Frontal cortex (tissue), 4 donors: ENCODE measurements around the gene BBS9. TPM values are rescaled to one million over a fixed set of nuclear protein-coding genes. Genes with fewer than 3 reads are reported as not detected.

Source experiments
- DNase-seq, 2 donors: peaks; one replicate each; pipeline ENCODE4 v3.0.0; 2012; ENCODE audit warnings: low spot score in 2 of 2
- FAIRE-seq: peaks from 2 replicates; lab custom pipeline; 2012; peaks lifted over from hg19 to GRCh38; lab: Jason Lieb, UNC
- total RNA-seq: library from RNA; depleted of rRNA; stranded (reverse); fragments of >200 nt; gene quantifications from one replicate; pipeline ENCODE4 v1.2.3, GENCODE V29; 2014
- donor health status: control.
- donor health status: control.
- donor health status: control.

Gene BBS9
- total RNA-seq, 1 donor from 2014 or later, result 91.3 TPM

GRCh38 chr7:33578166-33578565 is 448.8 kb downstream of the BBS9 start:
- FAIRE-seq, result no peak
- no peak for DNase-seq

GRCh38 chr7:33578881-33579672 is 449.7 kb downstream of the BBS9 start:
- DNase-seq (no peak), FAIRE-seq (no peak)

- FAIRE-seq (no peak), DNase-seq (no peak)
Observed at GRCh38 chr7:33579673-33579960, 450.3 kb downstream of the BBS9 start.

GRCh38 chr7:33581236-33581635 is 451.9 kb downstream of the BBS9 start:
- no peak for FAIRE-seq

GRCh38 chr7:33582104-33582503 is 452.7 kb downstream of the BBS9 start:
- DNase-seq, result no peak
- no peak for FAIRE-seq

More at GRCh38 chr7:33581236-33581635, 451.9 kb downstream of the BBS9 start:
- DNase-seq, result no peak

GRCh38 chr7:33582533-33582932 is 453.2 kb downstream of the BBS9 start:
- FAIRE-seq (no peak), DNase-seq (no peak)

- DNase-seq (no peak), FAIRE-seq (no peak)
Observed at GRCh38 chr7:33589911-33590310, 460.5 kb downstream of the BBS9 start.

- DNase-seq, result no peak
- FAIRE-seq, result no peak
Observed at GRCh38 chr7:33590916-33591315, 461.6 kb downstream of the BBS9 start.

- no peak for DNase-seq
- FAIRE-seq, result no peak
Observed at GRCh38 chr7:33591490-33591889, 462.1 kb downstream of the BBS9 start.

- FAIRE-seq (no peak), DNase-seq (no peak)
Observed at GRCh38 chr7:33592718-33593117, 463.4 kb downstream of the BBS9 start.

- no peak for DNase-seq
- FAIRE-seq, result no peak
Observed at GRCh38 chr7:33593611-33594010, 464.2 kb downstream of the BBS9 start.

GRCh38 chr7:33596686-33597085 is 467.3 kb downstream of the BBS9 start:
- DNase-seq (no peak), FAIRE-seq (no peak)

GRCh38 chr7:33597181-33597580 is 467.8 kb downstream of the BBS9 start:
- FAIRE-seq, result no peak
- DNase-seq, result no peak

- FAIRE-seq, result no peak
Observed at GRCh38 chr7:33601101-33601500, 471.7 kb downstream of the BBS9 start.

GRCh38 chr7:33601884-33602283 is 472.5 kb downstream of the BBS9 start:
- DNase-seq, result no peak
- FAIRE-seq, result no peak

More at GRCh38 chr7:33601101-33601500, 471.7 kb downstream of the BBS9 start:
- no peak for DNase-seq

GRCh38 chr7:33604056-33604455 is 474.7 kb downstream of the BBS9 start:
- FAIRE-seq (no peak), DNase-seq (no peak)

GRCh38 chr7:33610918-33611317 is 481.6 kb downstream of the BBS9 start:
- FAIRE-seq, result no peak

GRCh38 chr7:33612442-33612841 is 483.1 kb downstream of the BBS9 start:
- FAIRE-seq, result no peak
- no peak for DNase-seq

More at GRCh38 chr7:33610918-33611317, 481.6 kb downstream of the BBS9 start:
- no peak for DNase-seq

GRCh38 chr7:33614357-33615117 is 485.2 kb downstream of the BBS9 start:
- FAIRE-seq, result no peak
- DNase-seq, result no peak

GRCh38 chr7:33616752-33617151 is 487.4 kb downstream of the BBS9 start:
- FAIRE-seq, result no peak
- DNase-seq, result no peak

- FAIRE-seq, result no peak
- DNase-seq, result no peak
Observed at GRCh38 chr7:33619264-33619663, 489.9 kb downstream of the BBS9 start.
